SKM-1 (cell line): Measurements from ENCODE around the gene MCEE.
"Not testable (repeated sequence)": the region's sequence is repeated elsewhere in the genome, so short reads cannot be mapped to it uniquely, and the experiment has no call there.

Experiments
- DNase-seq: peaks from one replicate; lab custom pipeline; 2025; ENCODE audit not compliant: unreplicated experiment; lab: John Stamatoyannopoulos, UW

The MCEE gene

DNA sequence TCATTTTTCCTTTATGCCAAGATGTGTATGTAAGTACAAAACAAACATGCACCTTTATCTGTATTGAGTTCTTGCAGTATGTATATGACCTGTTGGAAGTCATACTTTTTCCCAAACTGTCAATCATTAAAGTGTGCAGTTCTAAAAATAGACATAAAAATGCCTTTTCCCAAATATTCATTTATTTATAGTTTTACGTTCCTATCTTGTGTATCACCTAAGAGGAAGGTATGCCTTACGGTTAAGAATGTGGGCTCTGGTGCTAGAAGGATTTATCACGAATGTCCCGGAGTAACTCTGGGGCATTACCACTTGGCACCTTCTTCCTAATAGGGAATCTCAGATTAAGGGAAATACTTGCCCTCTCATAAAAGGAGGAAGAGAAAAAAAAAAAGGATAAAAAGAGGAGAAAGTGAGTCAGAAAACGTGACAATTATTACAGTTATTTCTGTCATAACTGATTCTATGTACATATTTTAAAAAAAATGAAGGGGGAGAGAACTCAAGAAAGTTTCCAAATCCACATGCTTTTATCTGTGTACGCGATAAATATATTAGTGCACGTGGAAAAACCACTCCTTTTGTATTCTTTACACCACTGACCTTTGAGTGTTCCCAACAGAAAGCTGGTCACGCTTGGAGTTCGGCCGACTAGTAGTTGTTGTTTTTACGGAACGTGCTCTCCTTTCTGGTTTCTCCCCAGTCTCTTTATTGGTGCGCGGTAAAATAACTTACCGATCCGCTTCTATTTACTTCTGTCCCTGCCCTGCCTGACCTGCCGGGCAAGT lies 721 bp downstream of the MCEE start:
- DNase-seq = peak; percentile 35

- DNase-seq = no peak
Observed at GRCh38 chr2:71126957-71127356, 3.1 kb downstream of the MCEE start.

DNA sequence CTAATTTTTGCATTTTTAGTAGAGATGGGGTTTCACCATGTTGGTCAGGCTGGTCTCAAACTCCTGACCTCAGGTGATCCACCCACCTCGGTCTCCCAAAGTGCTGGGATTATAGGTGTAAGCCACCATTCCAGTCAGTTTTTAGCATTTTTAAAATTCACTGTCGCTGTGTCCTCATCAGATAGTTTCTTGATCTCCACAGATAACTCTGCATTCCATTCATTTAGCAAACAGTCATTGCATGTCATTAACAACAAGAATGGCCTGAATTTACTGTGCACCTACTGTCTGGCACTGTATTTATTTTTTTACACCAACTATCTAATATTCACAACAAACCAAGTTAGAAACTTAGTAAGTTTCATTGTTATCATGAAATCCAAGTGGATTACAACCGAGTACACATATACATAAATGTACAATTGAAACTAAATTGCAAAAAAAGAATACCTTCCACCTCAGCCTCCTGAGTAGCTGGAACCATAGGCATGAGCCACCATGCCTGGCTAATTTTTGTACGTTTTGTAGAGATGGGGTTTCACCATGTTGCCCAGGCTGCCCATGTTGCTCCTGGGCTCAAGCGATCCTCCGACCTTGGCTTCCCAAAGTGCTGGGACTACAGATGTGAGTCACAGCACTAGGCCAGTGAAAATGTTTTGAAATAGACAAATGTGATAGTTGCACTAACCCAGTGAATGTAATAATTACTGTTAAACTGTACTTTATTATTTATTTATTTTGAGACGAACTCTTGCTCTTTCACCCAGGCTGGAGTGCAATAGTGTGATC lies 4.3 kb downstream of the MCEE start:
- no peak for DNase-seq

GRCh38 chr2:71122387-71123298 lies 7.4 kb downstream of the MCEE start:
- DNase-seq = no peak

GRCh38 chr2:71121479-71121878 lies 8.6 kb downstream of the MCEE start:
- DNase-seq = no peak

GRCh38 chr2:71120195-71120594 lies 9.8 kb downstream of the MCEE start:
- no peak for DNase-seq

DNA sequence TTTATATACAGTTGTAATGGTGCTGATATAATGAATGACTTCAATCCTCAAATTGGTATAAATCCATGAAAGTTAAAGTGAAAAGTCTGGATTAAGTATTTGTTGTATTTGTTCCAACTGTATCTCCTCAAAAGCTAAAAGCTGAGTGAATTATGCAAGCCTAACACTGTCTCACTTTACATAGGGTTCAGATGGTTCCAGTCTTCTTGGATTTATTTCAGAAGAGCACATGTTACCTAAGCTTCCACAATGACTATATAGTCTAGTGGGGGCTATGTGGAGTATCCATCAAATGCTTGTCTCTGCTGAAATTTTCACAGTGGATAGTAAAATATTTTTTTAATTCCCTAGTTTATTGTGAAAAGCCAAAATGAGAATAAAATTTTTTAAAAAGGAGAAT lies 13.0 kb downstream of the MCEE start:
- DNase-seq = no peak

GRCh38 chr2:71113843-71114242 lies 16.2 kb downstream of the MCEE start:
- no peak for DNase-seq

DNA sequence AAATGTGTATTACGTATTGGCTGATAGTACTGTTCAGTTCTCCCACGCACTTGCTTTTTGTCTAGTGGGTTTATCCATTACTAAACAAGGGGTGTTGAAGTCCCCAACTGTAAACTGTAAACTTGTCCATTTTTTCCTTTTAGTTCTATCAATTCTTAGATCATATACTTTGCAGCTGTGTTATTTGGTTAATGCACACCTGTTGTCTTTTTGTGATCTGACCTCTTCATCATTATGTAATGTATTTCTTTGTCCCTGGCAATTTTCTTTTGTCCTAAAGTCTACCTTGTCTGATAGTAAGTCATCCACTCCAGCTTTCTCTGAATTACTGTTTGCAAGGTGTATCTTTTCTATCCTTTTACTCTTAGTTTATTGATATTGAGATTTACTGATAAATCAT lies 21.9 kb downstream of the MCEE start:
- DNase-seq = no peak

DNA sequence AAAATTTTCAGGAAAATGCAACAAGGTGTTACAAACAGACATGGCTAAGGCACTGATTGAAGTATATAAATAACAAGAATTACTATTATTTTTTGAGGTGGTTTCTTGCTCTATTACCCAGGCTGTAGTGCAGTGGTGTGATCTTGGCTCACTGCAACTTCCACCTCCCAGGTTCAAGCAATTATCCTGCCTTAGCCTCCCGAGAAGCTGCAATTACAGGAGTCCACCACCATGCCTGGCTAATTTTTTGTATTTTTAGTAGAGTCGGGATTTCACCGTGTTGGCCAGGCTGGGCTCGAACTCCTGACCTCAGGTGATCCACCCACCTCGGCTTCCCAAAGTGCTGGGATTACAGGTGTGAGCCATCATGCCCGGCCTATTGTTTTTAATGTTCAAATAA lies 23.6 kb downstream of the MCEE start:
- DNase-seq = not testable (repeated sequence)

DNA sequence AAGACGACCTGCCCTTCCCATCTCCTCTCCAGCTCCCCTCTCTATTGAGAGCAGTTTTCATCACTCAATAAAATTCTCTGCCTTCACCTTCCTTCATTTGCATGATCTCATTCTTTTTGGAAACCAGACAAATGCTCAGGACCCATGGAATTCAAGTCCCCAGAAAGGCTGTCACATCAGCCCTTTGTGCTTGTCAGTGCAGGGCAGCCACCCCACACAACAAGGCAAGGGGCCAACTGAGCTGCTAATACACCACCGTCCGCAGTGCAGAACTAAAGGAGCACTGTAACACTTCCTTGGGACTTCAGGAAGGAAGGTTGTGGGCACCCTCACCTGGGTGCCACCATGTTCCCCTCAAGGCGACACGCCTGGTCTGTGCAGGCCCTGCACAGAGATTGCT lies 26.2 kb downstream of the MCEE start:
- DNase-seq = no peak

DNA sequence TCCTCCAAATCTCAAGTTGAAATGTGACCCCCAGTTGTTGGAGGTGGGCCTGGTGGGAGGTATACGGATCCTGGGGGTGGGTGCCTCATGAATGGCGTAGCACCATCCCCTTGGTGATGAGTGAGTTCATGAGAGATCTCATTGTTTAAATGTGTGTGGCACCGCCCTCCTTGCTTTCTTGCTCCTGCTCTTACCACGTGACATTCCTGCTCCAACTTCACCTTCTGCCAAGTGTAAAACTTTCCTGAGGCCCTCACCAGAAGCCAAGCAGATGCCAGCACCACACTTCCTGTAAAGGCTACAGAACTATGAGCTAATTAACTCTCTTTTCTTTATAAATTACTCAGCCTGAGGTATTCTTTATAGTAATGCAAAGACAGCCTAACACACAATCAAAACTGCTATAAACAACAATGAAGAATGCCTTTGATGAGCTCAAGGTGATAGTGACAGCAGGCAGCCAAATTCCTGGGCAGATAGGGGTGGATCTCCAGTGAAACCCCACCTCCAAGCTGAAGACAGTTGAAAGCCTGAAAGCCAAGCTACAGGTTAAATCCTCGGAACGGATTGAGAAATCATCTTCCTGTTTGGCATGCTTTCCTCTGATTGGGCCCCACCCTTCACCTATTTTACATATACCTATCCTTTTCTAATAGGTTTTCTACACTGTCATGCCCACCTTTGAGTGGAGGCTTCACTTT lies 26.9 kb downstream of the MCEE start:
- DNase-seq = no peak

- DNase-seq = no peak
Observed at GRCh38 chr2:71101656-71102055, 28.4 kb downstream of the MCEE start.

GRCh38 chr2:71100195-71100964 lies 29.6 kb downstream of the MCEE start:
- peak; percentile 59 for DNase-seq

DNA sequence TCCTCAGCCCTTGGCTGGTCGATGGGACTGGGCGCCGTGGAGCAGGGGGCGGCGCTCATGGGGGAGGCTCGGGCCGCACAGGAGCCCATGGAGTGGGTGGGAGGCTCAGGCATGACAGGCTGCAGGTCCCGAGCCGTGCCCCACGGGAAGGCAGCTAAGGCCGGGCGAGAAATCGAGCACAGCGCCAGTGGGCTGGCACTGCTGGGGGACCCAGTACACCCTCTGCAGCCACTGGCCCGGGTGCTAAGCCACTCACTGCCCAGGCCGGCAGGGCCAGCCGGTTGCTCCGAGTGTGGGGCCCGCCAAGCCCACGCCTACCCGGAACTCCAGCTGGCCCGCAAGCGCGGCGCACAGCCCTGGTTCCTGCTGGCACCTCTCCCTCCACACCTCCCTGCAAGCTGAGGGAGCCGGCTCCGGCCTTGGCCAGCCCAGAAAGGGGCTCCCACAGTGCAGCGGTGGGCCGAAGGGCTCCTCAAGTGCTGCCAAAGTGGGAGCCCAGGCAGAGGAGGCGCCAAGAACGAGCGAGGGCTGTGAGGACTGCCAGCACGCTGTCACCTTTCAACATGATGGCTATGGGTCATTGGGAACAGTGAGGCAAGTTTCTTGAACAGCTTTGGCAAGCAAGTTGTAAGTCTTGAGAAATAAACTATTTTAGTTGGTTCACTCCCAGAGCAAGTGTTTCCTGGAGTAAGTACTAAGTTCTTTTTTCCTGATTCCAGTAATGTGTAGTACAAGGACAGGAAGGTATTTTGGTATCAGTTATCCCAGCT lies 37.4 kb downstream of the MCEE start:
- not testable (repeated sequence) for DNase-seq

DNA sequence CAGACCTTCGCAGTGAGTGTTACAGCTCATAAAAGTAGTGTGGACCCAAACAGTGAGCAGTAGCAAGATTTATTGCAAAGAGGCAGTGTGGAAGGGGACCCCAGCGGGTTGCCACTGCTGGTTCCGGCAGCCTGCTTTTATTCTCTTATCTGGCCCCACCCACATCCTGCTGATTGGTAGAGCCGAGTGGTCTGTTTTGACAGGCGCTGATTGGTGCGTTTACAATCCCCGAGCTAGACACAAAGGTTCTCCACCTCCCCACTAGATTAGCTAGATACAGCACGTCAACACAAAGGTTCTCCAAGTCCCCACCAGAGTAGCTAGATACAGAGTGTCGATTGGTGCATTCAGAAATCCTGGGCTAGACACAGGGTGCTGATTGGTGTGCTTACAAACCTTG lies 38.2 kb downstream of the MCEE start:
- not testable (repeated sequence) for DNase-seq

- not testable (repeated sequence) for DNase-seq
Observed at GRCh38 chr2:71089475-71089874, 40.6 kb downstream of the MCEE start.

- not testable (repeated sequence) for DNase-seq
Observed at GRCh38 chr2:71085325-71086003, 44.6 kb downstream of the MCEE start.
